Fibroblast of peridontal ligament (primary cell): Measurements from ENCODE around the gene FHAD1.
A peak's percentile ranks its signal among the peaks of the same experiment; 100 is the strongest.

Experiments
- DNase-seq: peaks from one replicate; pipeline ENCODE4 v3.0.0-alpha.2; 2010; ENCODE audit errors: extremely low read depth

The FHAD1 gene

DNA sequence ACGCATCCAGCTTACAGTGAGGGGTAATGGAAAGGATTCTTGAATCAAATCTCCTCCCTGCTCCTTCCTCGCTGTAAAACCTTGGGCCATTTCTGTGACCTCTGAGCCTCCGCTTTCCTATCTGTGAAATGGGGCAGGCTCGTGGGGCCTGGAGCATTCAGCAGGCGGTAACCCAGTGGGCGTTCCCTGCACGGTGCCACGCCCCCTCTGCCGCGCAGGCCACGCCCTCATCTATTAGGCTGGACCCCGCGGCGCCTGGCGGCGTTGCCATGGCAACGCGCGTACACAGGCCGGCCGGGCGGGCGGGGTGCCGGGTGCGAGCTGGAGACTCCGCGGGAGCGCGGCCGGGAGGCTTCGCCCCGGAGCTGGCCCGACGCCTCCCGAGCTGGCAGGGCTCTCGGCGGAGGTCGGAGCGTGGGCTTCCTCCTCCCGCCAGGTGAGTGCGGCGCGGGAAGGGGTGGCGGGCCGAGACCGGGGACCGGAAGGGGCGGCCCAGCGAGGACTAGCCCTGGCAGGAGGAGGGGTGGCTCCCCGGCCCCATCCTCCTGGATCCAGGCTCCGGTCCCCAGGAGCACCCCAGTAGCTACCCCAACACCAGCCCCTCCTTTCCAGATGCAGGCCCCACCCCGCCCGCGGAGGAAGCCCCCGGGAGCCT is at the start of gene FHAD1:
Gene FHAD1 (plus strand): TSS at position 264 of the 655 bp plus-strand sequence. CDS start 4,562 bp downstream, outside the sequence.
- DNase-seq: peak; percentile 21

DNA sequence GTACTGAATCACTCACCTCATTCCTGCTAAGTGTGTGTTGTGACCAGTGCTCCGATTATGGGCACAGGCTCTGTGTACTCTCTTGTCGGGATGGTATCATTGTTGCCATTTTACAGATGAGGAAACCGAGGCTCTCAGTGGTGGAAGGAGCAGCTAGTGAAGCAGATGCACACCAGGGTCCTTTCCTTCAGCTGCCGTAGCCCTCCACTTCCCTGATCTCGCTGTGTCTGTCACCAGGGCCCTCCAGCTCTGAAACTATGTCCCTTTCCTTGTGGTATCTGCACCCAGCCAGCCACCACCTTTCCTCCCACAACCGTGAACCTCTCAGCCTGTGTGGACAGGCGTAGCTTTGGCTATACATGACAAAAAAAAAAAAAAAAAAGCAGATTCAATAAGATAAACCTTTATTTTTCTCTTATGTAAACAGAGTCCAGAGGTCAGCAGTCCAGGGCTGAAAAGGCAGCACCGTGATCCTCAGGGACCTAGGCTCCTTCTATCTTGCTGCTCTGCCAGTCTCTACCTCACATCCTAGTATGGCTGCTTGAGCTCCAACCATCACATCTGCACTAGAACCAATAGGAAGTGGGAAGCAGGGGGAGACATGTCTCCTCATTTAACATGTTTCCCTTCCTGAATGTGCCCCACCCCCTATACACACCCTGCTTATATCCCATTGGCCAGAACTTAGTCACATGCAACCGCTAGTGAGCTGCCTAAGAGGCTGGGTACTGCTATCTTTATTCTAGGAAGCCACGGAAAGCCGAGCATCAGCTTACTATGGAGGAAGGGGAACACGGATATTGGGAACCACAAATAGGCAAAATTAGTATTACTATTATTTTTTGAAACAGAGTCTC is 49.2 kb upstream of the FHAD1 start:
- no peak for DNase-seq

DNA sequence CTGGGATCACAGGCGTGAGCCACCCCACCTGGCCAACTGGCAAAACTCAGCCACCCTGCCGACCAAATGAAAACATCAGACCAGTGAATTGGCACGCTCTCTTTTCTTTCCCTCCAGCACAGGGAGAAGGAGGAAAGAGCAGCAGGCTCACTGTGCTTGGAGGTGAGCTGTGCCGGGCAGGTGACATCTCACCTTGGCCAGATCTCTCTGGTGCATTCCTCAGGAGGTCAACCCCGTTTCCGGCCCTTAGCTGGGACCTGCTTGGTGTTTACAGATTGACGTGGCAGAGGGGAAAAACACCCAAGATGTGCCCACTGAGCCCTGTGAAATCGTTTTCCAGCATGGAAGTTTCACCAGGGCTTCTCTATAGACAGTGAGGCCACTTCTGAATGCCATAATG is 48.3 kb upstream of the FHAD1 start:
- DNase-seq: no peak

DNA sequence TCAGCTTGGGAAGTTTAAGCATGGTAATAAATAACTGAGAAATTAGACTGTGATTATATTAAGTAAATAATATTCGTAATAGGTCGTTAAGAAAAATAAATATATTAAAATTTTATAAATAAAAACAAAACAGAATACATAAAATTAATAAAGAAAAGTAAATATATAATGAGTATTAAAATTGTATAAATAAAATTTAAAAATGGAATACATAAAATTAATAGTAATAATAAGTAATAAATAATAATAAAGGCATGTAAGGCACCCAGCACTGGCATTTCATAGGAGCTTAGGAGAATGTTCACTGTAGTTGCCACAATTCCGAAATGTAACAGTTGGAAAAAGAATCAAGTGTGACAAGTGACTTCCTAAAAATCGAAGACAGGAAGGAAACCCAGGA is 45.8 kb upstream of the FHAD1 start:
- no peak for DNase-seq

DNA sequence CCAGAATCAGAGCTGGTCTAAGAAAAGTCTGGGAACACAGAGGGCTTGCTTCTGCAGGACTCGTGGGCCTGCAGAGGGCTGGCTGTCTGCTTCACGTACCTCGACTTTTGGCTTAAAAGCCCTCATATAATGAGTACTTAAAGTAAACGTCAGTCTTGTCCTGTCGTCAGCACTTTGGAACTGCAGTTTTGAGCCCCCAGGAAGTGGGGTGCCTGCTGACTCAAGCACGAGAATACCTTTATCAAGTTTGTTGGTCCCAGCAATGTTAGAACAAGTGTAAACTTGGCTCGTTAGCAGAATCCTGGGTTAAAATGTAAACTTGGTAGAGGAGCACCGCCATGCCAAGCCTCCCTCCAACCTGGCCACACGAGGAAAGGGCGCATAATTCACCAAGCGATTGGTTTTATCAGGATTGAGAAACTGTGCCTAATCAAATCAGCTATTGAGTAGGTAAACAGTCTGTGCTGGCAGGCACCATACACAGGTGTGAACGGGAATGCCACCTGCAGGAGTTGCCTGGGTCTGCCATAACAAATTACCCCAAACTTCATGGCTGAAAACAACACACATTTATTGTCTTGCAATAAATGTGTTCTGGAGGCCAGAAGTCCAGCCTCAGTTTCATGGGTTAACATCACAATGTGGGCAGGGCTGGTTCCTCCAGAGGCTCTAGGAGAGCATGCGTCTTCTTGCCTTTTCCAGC is 45.0 kb upstream of the FHAD1 start:
- DNase-seq: no peak

DNA sequence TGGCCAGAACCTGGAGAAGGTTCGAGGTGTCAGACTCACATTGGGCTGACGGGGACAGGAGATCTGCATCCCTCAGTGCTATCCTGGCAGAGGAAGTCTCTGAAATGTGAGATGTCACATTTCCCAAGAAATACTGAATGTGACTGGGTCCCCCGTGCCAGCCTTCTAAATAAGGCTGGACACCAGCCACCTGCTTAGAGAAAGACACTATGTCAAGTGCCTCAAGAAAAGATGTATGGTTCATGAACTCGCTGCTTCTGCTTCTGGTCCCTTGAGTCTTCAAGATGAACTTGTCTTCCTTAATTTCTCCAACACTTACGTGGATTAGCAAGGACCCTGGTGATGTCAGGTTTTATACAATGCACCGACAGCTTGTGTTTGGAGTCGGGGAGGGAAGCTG is 42.1 kb upstream of the FHAD1 start:
- no peak for DNase-seq

DNA sequence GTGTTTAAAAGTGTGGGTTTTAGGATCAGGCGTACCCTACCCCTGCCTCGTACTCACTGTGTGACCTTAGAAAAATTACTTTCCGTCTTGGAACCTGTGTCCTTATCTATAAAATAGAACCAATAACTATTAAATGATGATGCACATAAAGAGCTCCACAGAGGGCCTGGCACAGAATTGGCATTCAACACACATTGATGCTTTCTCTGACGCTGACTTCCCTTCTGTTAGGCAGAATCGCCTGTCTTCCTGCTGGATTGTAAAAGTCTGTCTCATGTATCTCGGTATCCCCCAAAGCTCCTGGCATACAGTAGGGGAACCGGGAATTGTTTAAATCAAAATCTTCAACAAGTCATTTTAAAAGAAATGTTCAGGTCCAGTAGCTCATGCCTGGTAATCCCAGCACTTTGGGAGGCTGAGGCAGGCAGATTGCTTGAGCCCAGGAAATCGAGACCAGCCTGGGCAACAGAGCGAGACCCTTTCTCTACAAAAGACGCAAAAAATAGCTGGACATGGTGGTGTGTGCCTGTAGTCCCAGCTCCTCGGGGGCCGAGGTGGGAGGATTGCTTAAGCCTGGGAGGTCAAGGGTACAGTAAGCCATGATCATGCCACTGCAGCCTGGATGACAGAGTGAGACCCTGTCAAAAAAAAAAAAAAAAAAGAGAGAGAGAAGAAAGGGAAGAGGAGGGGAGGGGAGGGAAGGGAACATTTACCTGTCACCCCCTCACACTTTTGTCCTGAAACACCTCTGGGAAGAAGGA is 41.3 kb upstream of the FHAD1 start:
- no peak for DNase-seq

DNA sequence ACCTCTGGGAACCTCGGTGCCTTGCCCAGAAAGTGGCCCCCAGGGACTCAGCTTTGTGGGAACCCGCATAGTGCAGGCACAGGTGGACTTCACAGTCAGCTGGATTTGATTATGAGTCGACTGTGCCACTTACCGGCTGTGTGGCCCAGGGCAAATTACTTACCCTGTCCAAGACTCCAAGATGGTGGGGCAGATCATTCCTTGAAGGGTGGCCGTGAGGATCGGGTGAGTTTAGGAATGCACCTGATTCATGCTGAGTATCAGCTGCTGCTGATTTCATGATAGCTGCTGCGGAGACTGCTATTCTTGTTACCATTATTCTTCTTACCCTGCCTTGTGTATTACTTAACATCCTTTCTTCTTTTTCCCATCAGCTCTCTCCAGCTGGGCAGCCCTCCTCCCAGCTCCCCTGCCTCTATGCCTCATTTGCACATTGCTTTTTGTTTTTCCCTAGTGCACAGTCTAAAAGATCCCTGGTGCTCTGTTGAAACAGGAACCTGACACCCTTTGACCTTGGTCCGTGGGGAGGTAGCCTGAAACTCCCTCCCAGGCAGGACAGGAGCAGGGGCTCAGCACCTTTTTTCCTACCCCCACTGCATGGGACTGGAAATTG is 40.5 kb upstream of the FHAD1 start:
- DNase-seq: no peak

DNA sequence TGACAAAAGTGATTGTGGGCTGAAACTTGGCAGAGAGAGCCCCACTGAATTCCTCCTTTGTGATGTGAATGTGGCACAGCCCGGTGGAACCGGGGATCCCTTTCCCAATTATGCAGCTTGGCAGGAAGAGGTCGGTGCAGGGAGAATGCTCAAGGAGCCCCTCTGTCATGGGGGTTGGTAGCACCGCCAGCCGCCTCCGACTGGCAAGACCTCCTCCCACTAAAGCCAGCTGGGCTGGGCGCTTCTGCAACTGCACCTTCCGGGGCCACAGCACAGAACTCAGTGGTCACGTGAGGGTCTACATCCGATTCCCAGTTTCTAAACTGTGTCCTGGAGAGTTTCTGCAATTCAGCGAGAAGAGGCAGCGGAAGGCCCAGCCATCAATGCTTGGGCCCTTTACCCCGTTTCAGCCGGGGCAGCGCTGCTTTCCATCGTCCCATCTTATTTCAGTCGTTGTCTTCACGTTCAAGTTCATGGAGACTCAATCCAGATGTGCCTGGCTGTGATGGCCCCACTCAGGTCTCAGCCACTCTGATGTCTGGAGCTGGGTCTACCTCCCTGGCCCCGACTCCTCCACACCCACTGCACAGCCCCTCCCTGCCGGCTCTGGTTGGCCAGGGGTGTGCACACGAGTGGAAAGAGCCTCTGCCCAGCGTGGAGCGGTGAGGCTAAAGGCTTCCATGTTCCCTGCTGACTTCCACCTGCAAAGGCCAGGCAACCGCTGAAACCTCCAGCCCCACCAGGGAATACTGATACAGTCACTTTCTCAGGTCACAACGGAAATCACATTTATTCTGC is 39.8 kb upstream of the FHAD1 start:
- no peak for DNase-seq

DNA sequence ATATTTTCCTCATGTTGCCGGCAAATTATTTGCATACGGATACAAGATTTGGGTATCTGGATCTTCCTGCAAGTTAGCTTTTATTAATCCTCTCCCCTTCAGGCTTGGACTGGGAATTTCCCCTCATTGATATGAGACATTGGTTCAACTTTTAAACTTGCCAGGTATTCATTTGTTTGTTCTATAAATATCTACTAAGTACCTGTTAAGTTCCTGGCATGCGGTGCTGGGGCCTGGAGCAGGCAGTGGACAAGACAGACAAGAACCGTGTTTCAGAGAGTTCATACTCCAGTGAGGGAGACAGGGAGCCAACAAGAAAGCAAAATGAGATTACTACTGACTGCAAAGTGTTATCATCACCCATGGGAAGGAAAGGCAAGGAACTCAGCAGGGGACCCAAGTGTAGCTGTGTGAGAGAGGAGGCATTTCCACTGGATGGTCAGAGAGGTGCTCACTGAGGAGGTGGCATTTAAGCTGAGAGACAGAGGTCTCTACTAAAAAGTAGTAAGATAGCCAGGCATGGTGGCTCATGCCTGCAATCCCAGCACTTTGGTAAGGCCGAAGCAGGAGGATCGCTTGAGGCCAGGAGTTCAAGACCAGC is 39.1 kb upstream of the FHAD1 start:
- no peak for DNase-seq

DNA sequence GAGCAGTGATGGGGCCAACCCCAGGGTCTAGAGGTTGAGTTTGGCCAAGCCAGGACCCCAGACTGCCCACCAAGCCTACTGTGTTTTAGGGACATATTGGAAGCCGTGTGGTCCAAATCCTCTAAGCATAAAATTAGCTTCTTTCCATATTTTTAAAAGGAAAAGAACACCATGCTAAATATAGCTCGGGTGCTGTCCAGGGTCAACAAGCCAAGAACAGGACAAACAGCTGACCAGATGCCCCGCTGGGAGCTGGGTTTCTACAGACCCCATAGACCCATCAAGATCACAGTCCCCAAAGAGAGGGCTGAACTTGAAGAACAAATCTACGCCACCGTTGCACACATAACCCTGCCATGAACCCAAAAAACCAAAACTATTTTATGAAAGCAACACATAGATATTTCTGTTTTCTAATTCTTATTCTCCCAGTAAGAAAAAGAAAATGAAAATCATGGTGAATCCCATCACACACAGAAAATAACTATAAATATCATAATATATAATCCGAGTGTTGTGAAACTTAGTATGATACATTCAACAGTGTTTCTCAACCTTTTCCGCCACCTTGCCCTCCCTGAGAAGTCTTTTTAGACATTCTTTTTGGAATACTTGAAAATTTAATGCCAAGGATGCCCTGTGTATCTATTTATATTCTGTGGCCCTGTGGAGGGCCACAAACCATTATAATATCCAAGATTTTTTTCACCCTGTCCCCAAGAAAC is 36.2 kb upstream of the FHAD1 start:
- peak; percentile 20 for DNase-seq

DNA sequence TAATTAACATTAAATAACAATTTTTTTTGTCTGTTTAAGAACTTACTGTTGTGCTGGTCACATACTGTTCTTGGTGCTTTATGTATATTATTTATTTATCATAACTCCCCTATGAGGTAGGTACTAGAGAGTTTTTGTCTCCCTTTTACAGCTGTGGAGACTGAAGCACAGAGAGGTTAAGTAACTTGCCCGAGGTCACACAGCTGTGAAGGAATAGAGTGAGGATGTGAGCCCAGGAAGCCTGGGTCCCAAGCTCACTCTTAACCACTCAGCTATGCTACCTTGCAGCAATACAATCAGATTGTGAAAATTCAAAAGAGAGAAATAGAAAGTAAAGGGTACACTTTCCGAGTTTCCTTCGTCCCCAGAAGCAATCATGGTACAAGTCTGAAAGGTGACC is 35.6 kb upstream of the FHAD1 start:
- no peak for DNase-seq

DNA sequence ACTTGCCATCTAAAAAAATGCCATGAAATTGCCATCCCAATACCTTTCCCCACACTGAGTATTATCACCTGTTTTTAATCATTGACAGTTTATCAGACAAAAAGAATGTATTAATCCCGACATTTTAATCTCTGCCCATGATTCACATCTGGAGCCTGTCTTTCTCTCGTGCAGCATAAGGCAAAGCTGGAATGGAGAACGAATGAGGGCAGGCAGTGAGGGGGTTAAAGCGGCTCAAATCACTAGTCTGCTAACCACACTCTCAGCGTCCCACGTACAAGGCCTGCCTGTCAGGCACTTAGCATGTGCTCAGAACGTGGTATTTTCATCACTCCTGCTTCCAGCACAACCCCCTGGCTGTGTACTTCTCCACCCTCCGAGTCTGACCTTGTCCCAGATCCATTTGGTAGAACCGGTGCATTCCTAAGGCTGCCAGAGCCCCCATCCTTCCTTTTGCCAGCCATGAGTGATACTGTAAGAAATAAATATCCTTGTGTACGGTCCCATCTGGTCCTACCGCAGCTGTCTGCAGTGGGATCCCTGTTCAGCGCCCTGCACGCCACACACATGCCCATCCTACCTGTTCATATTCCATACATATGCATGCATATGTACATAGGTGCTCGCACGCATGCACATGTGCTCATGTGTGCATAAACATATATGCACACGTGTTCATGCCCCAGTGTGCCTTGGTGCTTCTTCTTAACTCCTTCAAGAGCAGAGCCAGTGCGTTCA is 34.6 kb upstream of the FHAD1 start:
- DNase-seq: no peak

DNA sequence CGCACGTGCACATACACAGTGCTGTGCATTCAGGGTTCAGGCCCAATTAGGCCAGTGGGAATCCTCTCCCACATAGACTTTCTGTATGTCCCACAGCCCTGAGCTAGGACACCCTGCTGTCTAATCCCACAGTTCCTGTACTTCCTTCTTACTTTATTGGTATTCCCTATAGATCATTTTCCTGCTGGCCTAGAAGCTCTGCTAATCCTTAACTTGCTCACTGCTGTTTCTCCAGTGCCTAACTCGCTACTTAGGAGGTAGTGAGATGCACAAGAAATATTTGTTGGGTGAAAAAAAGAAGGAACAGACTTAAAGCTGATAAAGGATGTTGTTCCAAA is 34.1 kb upstream of the FHAD1 start:
- no peak for DNase-seq

DNA sequence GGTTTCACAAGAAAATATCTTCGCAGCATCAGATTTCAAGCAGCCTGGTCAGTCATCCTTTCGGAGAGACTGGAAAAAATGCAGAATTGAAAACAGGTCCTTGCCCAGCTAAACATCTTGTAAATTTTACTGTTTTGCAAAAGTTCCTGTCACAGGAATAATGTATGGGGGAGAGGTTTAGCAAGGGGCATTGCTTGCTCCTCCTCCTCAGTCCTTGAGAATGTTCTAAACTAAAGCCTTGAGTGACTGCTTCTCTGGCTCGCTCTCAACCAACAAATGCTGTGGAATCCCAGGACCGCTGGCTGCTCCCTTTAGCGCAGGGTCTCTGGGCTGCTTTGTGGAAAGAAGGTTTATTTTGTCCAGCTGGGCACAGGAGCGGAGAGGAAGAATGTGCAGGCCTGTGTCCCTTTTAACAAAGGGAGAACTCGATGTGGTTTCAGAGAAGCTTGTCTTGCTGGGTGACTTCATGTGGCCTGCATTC is 33.6 kb upstream of the FHAD1 start:
- peak; percentile 38 for DNase-seq

DNA sequence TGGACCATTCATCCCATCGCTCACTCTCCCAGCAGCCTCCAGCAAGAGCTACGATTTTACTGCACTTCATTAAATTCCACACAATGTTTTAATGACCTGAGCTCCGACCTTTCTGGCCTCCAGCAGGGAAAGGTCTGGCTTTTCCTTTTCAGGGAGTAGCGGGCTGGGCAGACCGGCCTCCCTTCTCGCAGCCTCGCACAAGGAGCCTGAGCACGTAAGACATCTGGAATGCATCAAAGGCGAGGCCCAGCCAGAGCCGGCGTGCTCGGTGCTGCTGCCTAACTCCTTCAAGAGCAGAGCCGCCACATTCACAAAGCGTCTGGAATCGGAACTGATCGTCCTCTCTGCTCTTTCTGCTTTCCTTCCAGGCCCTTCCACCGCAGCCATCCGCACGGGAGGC is 32.5 kb upstream of the FHAD1 start:
- DNase-seq: no peak

DNA sequence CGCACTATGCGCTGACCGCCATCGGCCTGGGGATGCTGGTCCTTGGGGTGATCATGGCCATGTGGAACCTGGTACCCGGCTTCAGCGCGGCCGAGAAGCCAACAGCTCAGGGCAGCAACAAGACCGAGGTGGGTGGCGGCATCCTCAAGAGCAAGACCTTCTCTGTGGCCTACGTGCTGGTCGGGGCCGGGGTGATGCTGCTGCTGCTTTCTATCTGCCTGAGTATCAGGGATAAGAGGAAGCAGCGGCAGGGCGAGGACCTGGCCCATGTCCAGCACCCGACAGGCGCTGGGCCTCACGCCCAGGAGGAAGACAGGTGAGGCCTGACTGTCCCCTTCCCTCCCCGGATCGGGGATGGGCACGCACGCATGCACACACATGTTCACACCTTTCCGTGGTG is 31.9 kb upstream of the FHAD1 start:
- no peak for DNase-seq

DNA sequence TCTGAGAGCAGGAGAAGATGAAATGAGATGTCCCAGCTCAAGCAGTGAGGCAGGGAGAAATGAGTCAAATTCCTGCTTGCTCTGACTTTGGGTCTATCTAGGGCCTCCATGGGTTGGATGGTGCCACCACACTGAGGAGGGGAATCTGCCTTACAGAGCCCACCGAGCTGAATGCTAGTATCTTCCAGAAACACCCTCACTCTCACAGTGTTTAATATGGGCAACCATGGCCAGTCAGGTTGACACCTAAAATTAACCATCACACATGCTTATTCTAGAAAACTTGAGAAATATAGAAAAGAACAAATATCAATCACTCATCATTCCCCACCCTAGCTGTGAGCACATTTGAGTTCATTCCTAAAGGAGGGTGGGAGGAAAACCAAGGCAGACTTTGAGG is 29.4 kb upstream of the FHAD1 start:
- DNase-seq: no peak
